ENCODE data around the gene SLCO2B1.
A peak's percentile ranks its signal among the peaks of the same experiment; 100 is the strongest.

SLCO2B1 gene

DNA sequence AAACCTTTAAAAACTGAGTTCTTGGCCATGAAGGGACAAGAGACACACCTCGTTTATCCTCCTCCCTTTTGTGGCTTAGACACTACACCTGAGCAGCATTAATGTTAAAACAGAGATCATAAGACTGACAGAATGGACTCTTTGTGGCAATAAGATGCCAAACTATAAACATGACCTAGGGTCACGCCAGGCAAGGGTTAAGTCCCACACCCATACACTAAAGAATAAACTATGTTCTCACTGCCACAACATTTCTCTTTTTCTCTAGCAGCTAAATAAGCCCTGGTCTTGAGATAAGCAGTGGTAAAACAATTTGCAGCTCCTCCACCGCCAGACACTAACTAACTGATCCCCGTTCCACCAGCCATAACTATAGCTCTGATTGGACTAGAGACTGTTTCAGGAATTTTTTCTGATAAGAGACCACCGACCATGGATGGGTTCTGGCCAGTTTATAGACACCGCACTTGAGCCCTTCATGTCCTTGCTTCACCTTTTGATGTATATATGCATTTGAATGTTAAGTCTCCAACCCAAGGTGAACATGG is 4.9 kb upstream of the SLCO2B1 start:
- no peak for DNase-seq

- DNase-seq, result no peak
Observed at GRCh38 chr11:75146711-75147110, 4.2 kb upstream of the SLCO2B1 start.

- DNase-seq, result no peak
Observed at GRCh38 chr11:75147191-75147874, 3.6 kb upstream of the SLCO2B1 start.

GRCh38 chr11:75147875-75148263 is 3.0 kb upstream of the SLCO2B1 start:
- no peak for DNase-seq

DNA sequence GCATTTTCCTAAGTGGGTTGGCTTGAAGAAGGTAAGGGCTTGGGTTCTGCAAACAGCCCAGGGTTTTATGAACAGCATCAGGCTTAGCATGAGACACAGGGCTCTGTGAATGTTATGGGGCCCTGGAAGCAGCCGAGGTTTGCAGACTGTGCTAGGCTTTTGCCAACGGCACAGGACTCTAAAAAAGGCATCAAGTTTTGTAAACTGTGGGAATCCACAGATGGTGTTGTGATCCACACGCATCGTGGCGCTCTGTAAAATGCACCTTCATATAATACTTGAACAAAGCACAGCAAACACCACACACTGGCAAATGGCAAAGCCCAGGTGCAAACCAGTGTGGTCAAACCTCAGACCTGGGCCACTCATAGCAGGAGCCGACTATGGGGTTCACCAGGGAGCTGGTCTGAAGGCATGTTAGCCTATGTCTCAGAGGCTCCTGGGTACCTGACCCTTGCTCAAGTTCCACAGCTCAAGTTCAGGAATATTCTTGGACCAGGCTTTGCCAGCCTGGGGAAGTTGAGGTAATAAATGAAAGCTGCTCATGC is 2.4 kb upstream of the SLCO2B1 start:
- no peak for DNase-seq

GRCh38 chr11:75149766-75150465 is 991 bp upstream of the SLCO2B1 start:
- DNase-seq, result no peak

GRCh38 chr11:75151346-75152047 is 590 bp downstream of the SLCO2B1 start:
- DNase-seq, result peak; percentile 61

DNA sequence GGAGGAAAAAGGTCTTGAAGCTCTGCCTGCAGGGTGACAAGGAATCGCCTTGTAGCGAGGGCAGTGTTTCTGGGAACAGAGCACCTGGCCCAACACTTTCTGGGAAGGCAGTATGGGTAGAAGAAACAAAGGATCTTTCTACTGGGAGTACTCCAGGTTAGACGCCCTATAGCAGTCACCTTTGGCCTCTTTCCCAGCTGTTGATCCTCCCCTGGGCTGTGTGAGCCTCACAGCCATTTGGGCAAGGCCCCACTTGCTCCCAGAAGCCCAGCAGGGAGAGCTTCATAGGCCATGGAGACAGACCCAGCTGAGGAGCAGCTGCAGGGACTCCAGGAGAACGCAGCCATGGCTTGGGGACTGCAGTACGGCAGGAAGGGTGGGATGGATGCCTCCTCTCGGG is 1.2 kb downstream of the SLCO2B1 start:
- DNase-seq, result no peak

GRCh38 chr11:75152651-75153427 is 1.9 kb downstream of the SLCO2B1 start:
- no peak for DNase-seq

DNA sequence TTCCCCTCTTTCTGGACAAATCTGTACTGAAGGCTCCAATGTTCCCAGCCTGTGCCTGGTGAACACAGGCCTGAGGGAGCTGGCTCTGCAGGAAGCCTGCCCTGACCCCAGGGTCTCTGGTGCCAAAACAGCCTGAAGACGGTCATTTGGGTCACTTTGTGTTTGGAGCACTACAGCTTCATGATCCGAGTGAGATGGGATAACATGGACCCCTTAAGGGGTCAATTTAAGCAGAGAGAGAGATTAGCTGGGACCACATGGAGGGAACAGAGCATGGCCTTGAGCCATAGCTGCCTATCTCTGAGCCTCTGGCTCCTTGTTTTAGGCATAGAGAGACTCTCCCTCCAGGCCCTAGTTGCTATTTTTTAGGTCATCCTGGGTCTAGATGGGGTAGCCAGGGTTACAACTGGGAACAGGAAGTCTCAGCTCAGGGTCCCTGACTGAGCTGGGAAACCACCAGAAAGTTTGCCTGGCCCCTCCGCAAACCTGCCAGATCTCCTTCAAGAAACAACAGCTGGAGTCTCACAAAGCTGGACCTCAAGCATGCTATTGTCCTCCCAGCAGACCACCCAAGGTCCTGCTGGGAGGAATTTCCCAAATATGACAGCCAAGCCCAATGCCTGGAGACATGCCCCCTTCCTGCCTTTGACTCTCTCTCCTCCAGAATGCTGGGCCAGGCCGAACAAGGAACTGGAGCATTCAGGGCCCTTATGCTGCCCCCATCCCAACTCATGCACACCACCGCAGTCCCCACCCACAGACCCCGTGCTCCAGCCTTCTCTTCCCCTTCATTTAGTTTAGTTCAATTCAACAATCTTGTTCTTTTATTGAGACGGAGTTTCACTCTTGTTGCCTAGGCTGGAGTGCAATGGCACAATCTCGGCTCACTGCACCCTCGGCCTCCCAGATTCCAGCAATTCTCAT is 4.0 kb downstream of the SLCO2B1 start:
- DNase-seq, result no peak

GRCh38 chr11:75155570-75156422 is 4.9 kb downstream of the SLCO2B1 start:
- DNase-seq, result no peak

DNA sequence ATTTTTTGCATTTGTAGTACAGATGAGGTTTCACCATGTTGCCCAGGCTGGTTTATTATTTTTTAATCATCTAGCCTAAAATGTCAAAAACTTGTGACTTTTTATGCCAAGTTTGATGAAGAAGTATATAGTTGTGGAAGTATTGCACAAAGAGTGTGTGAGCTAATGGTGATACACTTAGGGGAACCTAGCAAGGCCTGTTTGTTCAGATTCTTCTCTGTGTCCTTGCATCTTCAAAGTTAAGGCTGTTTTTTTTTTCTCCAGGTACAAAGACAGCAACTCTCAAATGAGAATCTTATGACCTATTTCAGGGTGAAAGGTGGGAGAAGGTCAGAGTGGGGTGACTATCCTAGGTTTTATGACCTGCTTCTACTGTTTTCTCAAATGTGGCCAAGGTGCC is 7.3 kb downstream of the SLCO2B1 start:
- DNase-seq, result no peak

GRCh38 chr11:75158696-75159150 is 7.8 kb downstream of the SLCO2B1 start:
- DNase-seq, result no peak

GRCh38 chr11:75159151-75159953 is 8.4 kb downstream of the SLCO2B1 start:
- DNase-seq, result no peak

- peak; percentile 56 for DNase-seq
Observed at GRCh38 chr11:75160220-75160757, 9.4 kb downstream of the SLCO2B1 start.

DNA sequence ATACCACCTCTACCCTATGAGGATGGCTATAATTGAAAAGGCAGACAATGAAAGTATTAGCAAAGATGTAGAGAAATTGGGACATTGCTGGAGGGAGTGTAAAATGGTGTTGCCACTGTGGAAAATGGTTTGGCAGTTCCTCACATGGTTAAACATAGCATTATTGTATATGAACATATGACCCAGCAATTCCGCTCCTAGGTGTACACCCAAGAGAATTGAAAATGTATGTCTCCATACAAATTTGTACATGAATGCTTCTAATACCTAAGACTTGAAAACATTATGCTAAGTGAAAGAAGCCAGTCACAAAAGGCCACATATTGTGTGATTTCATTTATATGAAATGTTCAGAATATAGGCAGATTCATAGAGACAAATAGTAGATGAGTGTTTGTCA is 10.0 kb downstream of the SLCO2B1 start:
- DNase-seq, result no peak

DNA sequence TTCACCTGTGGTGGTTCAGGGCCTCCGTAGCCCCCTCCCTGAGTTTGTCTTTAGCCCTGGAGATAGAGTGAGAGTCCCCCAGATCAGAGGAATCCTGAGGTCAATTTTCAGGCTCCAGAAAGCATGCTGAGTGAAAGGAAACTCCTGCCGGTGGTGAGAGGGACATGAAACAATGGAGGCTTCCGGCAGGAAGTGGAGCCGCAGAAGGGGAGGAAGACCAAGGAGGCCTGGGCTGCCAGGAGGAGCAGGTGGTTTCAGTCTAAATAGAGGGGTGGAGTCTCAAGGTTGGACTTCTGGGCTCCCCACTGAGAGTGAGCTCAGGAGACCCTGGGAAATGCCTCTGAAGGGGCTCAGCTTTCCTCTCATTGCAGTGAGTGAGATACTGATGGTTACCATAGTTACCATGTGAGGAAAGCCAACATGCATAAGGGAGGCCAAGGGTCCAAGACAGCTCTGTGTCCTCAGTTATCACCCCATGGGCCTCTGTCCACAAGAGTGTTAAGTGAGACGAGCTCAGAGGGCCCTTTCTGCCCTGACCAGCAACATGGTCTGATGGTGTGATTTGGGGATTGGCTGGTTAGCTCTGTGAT is 10.7 kb downstream of the SLCO2B1 start:
- DNase-seq, result no peak

DNA sequence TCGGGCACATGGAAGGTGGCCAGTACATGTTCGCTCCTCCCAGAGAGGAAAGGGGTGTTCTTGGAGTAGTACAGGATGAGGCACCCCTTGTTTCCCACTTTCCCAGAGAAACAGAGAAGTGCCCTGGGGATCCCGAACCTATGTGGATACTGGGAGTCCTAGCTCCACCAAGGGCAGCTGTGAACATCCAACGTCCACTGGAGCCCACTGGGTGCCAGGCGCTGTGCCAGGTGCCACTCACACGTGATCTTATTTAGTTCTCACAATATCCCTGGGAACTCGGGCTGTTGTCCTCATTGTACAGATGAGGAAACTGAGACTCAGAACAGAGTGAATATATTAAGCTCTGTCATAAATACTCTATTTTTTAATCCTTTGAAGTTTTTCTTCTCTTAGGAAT is 12.0 kb downstream of the SLCO2B1 start:
- no peak for DNase-seq
